ENCODE results near the gene PLCB1. TPM values are rescaled to one million over a fixed set of nuclear protein-coding genes. Genes with fewer than 3 reads are reported as not detected.

Gene PLCB1
- total RNA-seq, 3 donors from 2014 or later, result 12.2 to 106 (median 30.5) TPM

DNA sequence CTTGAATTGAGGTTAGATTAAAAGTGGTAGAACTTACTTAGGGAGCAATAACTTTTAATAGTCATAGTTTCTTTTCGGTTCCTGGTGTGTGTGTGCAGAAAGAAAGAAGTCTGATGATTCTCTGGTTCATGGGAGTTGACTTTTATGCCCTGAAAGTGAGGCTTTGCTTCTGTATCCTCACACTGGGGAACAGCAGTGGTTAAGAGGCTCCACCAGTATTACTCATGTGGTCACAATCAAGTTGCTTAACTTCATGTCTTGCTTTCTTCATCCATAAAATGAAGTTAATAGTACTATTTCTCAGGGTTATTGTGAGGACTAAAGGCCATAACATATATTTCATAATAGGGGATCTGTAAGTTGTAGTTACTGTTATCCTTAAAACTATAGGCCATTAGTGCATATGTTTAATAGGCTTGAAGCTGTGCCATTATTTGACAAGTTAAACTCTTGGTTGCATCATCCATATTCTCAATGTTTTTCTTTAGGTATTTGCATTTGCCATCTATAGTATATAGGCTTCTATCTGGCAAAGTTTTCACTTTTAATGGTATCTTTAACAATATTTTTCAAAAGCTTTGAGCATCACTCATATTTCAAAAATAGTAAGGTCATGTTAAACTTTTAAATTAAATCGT, 262.4 kb downstream of the PLCB1 start:
- peaks cover 0 to 3% of the 10 kb centered on the region in 2 donors for H3K4me1 ChIP-seq
- H3K4me3 ChIP-seq, result no peak overlapping the region
- H3K36me3 ChIP-seq, result no peaks in the 10 kb centered on the region
- no peaks in the 10 kb centered on the region for H3K9me3 ChIP-seq
- intact Hi-C loops (cut with DNase I; ENCODE audit: low total_unique reads), result no loop called here
- no peak for DNase-seq (ENCODE audit: low spot score in 2 of 2)
- H3K27ac ChIP-seq, result no peak overlapping the region
- no peak for TF ChIP-seq POLR2A (IDR thresholded peaks at IDR 0.05)
- no peak for TF ChIP-seq POLR2AphosphoS5 (IDR thresholded peaks at IDR 0.05)
- TF ChIP-seq, protein P1, sequence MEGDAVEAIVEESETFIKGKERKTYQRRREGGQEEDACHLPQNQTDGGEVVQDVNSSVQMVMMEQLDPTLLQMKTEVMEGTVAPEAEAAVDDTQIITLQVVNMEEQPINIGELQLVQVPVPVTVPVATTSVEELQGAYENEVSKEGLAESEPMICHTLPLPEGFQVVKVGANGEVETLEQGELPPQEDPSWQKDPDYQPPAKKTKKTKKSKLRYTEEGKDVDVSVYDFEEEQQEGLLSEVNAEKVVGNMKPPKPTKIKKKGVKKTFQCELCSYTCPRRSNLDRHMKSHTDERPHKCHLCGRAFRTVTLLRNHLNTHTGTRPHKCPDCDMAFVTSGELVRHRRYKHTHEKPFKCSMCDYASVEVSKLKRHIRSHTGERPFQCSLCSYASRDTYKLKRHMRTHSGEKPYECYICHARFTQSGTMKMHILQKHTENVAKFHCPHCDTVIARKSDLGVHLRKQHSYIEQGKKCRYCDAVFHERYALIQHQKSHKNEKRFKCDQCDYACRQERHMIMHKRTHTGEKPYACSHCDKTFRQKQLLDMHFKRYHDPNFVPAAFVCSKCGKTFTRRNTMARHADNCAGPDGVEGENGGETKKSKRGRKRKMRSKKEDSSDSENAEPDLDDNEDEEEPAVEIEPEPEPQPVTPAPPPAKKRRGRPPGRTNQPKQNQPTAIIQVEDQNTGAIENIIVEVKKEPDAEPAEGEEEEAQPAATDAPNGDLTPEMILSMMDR (IDR thresholded peaks at IDR 0.05), result no peak
- no peaks in the 10 kb centered on the region for H3K27me3 ChIP-seq

DNA sequence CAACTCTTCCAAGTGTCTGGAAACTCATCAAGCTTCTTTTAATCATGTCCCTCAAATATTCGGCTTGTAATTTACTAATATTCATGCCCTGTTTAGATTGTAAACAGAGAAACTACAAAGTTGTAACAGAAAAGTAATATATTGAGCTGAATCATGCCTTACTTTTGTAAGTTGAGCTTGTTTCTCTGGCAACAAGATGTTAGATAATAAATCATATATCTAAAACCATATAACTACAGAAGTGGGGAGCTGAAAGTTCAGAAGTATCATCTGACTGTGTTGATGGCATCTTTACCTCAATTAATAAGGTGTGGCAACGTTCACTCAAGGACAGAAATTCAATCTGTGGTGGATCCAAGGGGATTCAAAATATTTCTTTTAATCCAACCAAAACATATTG, 263.9 kb downstream of the PLCB1 start:
- intact Hi-C loops (cut with DNase I; ENCODE audit: low total_unique reads), result no loop called here
- no peak overlapping the region for H3K27ac ChIP-seq
- no peaks in the 10 kb centered on the region for H3K36me3 ChIP-seq
- TF ChIP-seq POLR2A (IDR thresholded peaks at IDR 0.05) (no peak), POLR2AphosphoS5 (IDR thresholded peaks at IDR 0.05) (no peak)
- TF ChIP-seq, protein P1 (IDR thresholded peaks at IDR 0.05), result no peak
- no peaks in the 10 kb centered on the region for H3K4me1 ChIP-seq
- no peak overlapping the region for H3K4me3 ChIP-seq
- no peak for DNase-seq (ENCODE audit: low spot score in 2 of 2)
- H3K27me3 ChIP-seq, result no peaks in the 10 kb centered on the region
- H3K9me3 ChIP-seq, result no peaks in the 10 kb centered on the region

DNA sequence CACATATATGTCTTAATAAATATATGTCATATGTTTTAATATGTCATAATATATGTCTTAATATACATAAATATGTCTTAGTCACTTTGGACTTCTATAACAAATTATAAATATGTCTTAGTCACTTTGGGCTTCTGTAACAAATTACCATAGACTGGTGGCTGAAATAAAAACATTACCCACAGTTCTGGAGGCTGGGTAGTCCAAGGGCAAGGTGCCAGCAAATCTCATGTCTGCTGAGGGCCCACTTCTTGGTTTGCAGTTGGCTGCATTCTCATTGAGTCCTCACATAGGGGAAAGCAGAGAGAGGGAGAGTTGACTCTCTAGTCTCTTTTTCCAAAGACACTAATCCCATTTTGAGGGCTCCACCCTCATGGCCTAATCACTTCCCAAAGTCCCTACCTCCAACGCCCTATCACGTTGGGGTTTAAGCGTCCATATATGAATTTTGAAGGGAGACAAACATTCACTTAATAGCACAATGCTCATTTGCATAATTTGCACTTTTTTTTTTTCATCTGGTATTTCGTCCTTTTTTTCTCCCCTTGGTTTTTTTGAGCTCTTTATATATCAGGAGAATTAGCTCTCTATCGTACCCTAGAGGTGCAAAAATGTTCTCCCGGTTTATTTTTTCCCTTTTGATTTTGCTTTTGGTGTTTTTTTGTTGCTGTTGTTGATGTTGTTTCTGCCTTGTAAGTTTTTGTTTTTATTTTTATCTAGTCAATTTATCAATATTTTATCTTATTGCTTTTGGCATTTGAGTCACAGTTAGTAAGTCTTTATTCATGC, 266.4 kb downstream of the PLCB1 start:
- no peaks in the 10 kb centered on the region for H3K9me3 ChIP-seq
- TF ChIP-seq POLR2AphosphoS5 (IDR thresholded peaks at IDR 0.05) (no peak), POLR2A (IDR thresholded peaks at IDR 0.05) (no peak)
- TF ChIP-seq, protein P1 (IDR thresholded peaks at IDR 0.05), result no peak
- H3K4me3 ChIP-seq, result no peak overlapping the region
- no peak for DNase-seq (ENCODE audit: low spot score in 2 of 2)
- no peaks in the 10 kb centered on the region for H3K36me3 ChIP-seq
- H3K27me3 ChIP-seq, result no peaks in the 10 kb centered on the region
- no peak overlapping the region for H3K27ac ChIP-seq
- H3K4me1 ChIP-seq, result no peaks in the 10 kb centered on the region
- intact Hi-C loops (cut with DNase I; ENCODE audit: low total_unique reads), result no loop called here

DNA sequence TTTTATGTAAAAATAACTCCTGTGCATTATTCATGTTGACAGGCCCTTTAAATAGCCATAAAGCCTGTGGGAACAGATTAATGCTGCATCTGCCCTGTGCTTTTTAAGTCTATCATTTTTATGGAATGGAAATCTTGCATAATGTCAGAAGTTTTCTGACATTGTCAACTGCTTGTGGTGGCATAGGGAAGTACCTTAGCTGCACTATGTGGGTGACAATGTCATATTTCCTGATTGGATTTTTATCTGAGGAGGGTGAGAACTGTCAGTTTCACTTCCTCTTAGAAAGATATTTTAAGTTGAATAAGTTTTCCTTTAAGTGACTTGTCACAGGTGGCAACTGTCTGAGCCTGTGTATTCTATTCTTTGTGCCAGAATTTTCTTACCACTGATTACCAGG, 267.9 kb downstream of the PLCB1 start:
- TF ChIP-seq POLR2A (IDR thresholded peaks at IDR 0.05) (no peak), POLR2AphosphoS5 (IDR thresholded peaks at IDR 0.05) (no peak)
- TF ChIP-seq, protein P1 (IDR thresholded peaks at IDR 0.05), result no peak
- H3K27me3 ChIP-seq, result no peaks in the 10 kb centered on the region
- no peak overlapping the region for H3K4me3 ChIP-seq
- intact Hi-C loops (cut with DNase I; ENCODE audit: low total_unique reads), result no loop called here
- no peak for DNase-seq (ENCODE audit: low spot score in 2 of 2)
- H3K4me1 ChIP-seq, result no peaks in the 10 kb centered on the region
- H3K9me3 ChIP-seq, result no peaks in the 10 kb centered on the region
- no peaks in the 10 kb centered on the region for H3K36me3 ChIP-seq
- no peak overlapping the region for H3K27ac ChIP-seq

DNA sequence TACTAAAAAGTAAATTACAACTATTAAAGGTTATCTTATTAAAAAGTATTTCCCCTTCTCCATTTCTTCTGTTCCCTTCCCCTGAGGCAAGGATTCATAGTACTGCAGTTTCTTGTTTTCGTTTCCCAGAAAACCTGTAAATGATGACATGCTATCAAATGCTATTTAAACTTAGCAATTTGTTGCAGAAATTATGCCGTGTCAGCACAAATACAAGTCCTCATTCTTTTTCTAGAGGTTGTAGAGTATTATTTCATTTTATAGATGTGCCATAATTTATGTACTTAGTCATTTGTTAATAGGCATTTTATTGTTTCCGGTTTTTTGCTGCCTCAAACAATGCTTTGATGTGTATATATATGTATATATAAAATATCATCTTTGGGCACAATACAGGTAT, 268.4 kb downstream of the PLCB1 start:
- Histone ChIP-seq H3K36me3 (no peaks in the 10 kb centered on the region), H3K4me1 (no peaks in the 10 kb centered on the region), H3K9me3 (no peaks in the 10 kb centered on the region), H3K27ac (no peak overlapping the region), H3K4me3 (no peak overlapping the region), H3K27me3 (no peaks in the 10 kb centered on the region)
- intact Hi-C loops (cut with DNase I; ENCODE audit: low total_unique reads), result no loop called here
- no peak for DNase-seq (ENCODE audit: low spot score in 2 of 2)
- TF ChIP-seq POLR2A (IDR thresholded peaks at IDR 0.05) (no peak), POLR2AphosphoS5 (IDR thresholded peaks at IDR 0.05) (no peak)
- TF ChIP-seq, protein P1 (IDR thresholded peaks at IDR 0.05), result no peak

All from breast epithelium (tissue), 4 donors.